GM19397 (cell line): ENCODE results near the gene DUSP2.

Experiments
- ATAC-seq: cut with Tn5 transposase; IDR thresholded peaks from one replicate; pipeline ENCODE4 v1.9.1; 2021; ENCODE audit warnings: mild to moderate bottlenecking, moderate library complexity; ENCODE audit not compliant: unreplicated experiment

Gene DUSP2

GRCh38 chr2:96145036-96145847, at the start of gene DUSP2:
Gene DUSP2, minus strand, starts transcription at chr2:96145440. Its CDS starts 86 bp downstream, at chr2:96145354.
- ATAC-seq, result peak; percentile 54

- ATAC-seq, result no peak
Measured at GRCh38 chr2:96191937-96192670, 46.9 kb upstream of the DUSP2 start.

GRCh38 chr2:96188821-96189526, 43.7 kb upstream of the DUSP2 start:
- no peak for ATAC-seq

- no peak for ATAC-seq
Measured at GRCh38 chr2:96186562-96186961, 41.3 kb upstream of the DUSP2 start.

- ATAC-seq, result no peak
Measured at GRCh38 chr2:96185516-96185915, 40.3 kb upstream of the DUSP2 start.

- ATAC-seq, result no peak
Measured at GRCh38 chr2:96184989-96185388, 39.7 kb upstream of the DUSP2 start.

GRCh38 chr2:96184188-96184587, 38.9 kb upstream of the DUSP2 start:
- ATAC-seq, result no peak

GRCh38 chr2:96181529-96181928, 36.3 kb upstream of the DUSP2 start:
- no peak for ATAC-seq

GRCh38 chr2:96180521-96180920, 35.3 kb upstream of the DUSP2 start:
- ATAC-seq, result no peak

GRCh38 chr2:96180002-96180401, 34.8 kb upstream of the DUSP2 start:
- no peak for ATAC-seq

- no peak for ATAC-seq
Measured at GRCh38 chr2:96176661-96177060, 31.4 kb upstream of the DUSP2 start.

- ATAC-seq, result no peak
Measured at GRCh38 chr2:96175951-96176350, 30.7 kb upstream of the DUSP2 start.

- peak; percentile 71 for ATAC-seq
Measured at GRCh38 chr2:96174251-96175144, 29.3 kb upstream of the DUSP2 start.

GRCh38 chr2:96171831-96172230, 26.6 kb upstream of the DUSP2 start:
- no peak for ATAC-seq

- no peak for ATAC-seq
Measured at GRCh38 chr2:96170626-96171025, 25.4 kb upstream of the DUSP2 start.

- no peak for ATAC-seq
Measured at GRCh38 chr2:96169868-96170507, 24.7 kb upstream of the DUSP2 start.

GRCh38 chr2:96167407-96168013, 22.3 kb upstream of the DUSP2 start:
- no peak for ATAC-seq

GRCh38 chr2:96164459-96165184, 19.4 kb upstream of the DUSP2 start:
- ATAC-seq, result peak; percentile 58
